HCT116 (cell line): Measurements from ENCODE around the gene HBA2. TPM values are rescaled to one million over a fixed set of nuclear protein-coding genes. Genes with fewer than 3 reads are reported as not detected.

Source experiments
- ATAC-seq: fragments of 200-7000 bp; cut with Tn5 transposase; 2 replicates; pipeline ENCODE4 v1.9.1; 2020; ENCODE audit warnings: mild to moderate bottlenecking, moderate library complexity
- BruUV-seq: library from RNA; stranded (reverse); fragments of 400-500 nt; replicated peaks from 2 replicates; lab custom pipeline; 2021; lab: Mats Ljungman, UMichigan
- CTCF ChIA-PET: fragments of 300-600 bp; sonication (Branson Sonifier 250); formaldehyde crosslinking; loops from one replicate; lab custom pipeline; 2021; ENCODE audit warnings: antibody characterized with exemption; lab: Charles Lee
- POLR2A ChIA-PET: fragments of 300-600, 350-600 bp; sonication (Branson Sonifier 250); formaldehyde crosslinking; loops from one replicate; lab custom pipeline; 2021; ENCODE audit warnings: antibody characterized with exemption; lab: Charles Lee
- RAD21 ChIA-PET, 2 experiments: fragments of 300-600 bp; sonication (Branson Sonifier 250); formaldehyde crosslinking; loops; one replicate each; lab custom pipeline; 2023; ENCODE audit warnings: low total read pairs in 2 of 2; ENCODE audit not compliant: uncharacterized antibody in 2 of 2, unreplicated experiment in 2 of 2, low non-redundant PET in 1 of 2; lab: Charles Lee
- DNase-seq: peaks from one replicate; pipeline ENCODE4 v3.0.0-alpha.2; 2010; ENCODE audit warnings: low read depth, low spot score
- H2AFZ ChIP-seq: fragments of 200-600 bp; shearing (Covaris generic), sonication (generic); 2 replicates; pipeline ENCODE4 v1.6.1; 2017; ENCODE audit warnings: low read depth, mixed run types, mixed read lengths, antibody characterized with exemption, low read length; ENCODE audit not compliant: poor library complexity, severe bottlenecking
- H3K27ac ChIP-seq: 2 replicates; pipeline ENCODE4 v1.5.1; 2012; ENCODE audit warnings: low read depth, low read length
- H3K27me3 ChIP-seq: fragments of 200-600 bp; sonication (generic); 2 replicates; pipeline ENCODE4 v1.6.1; 2016; ENCODE audit warnings: mixed run types, low read length, mixed read lengths; ENCODE audit not compliant: insufficient read depth
- H3K36me3 ChIP-seq, 2 experiments: fragments of 200-500 bp in 1 of 2; fragments of 200-600 bp in 1 of 2; sonication (Bioruptor generic) in 1 of 2; sonication (generic) in 1 of 2; 2 replicates each; pipeline versions ENCODE4 v1.5.1 to v1.6.1; 2014 to 2016; ENCODE audit warnings: low read length in 2 of 2, inconsistent platforms in 1 of 2, mixed read lengths in 1 of 2, mixed run types in 1 of 2; ENCODE audit not compliant: insufficient read depth in 2 of 2, control insufficient read depth in 1 of 2
- H3K4me1 ChIP-seq, 2 experiments: fragments of 200-600 bp in 1 of 2; sonication (generic) in 1 of 2; 2 replicates each; pipeline versions ENCODE4 v1.5.1 to v1.6.1; 2012 to 2017; ENCODE audit warnings: low read length in 2 of 2, inconsistent platforms in 1 of 2, mild to moderate bottlenecking in 1 of 2, mixed read lengths in 1 of 2, mixed run types in 1 of 2, moderate library complexity in 1 of 2; ENCODE audit not compliant: insufficient read depth in 2 of 2, control insufficient read depth in 1 of 2
- H3K4me2 ChIP-seq: fragments of 200-600 bp; sonication (generic); 2 replicates; pipeline ENCODE4 v1.6.1; 2017; ENCODE audit warnings: mixed run types, low read length, mixed read lengths
- H3K4me3 ChIP-seq, 2 experiments: fragments of 200-600 bp in 1 of 2; sonication (generic) in 1 of 2; replicated peaks in 1 of 2; 2 replicates each; pipeline ENCODE4 v1.5.1; 2011 to 2016; ENCODE audit warnings: low read length in 2 of 2, control low read depth in 1 of 2, low read depth in 1 of 2, mild to moderate bottlenecking in 1 of 2, mixed read lengths in 1 of 2, mixed run types in 1 of 2
- H3K79me2 ChIP-seq: fragments of 200-600 bp; sonication (generic); 2 replicates; pipeline ENCODE4 v1.6.1; 2017; ENCODE audit warnings: mild to moderate bottlenecking, mixed run types, low read length, moderate library complexity, mixed read lengths; ENCODE audit not compliant: insufficient read depth
- H3K9ac ChIP-seq: fragments of 200-600 bp; sonication (generic); 2 replicates; pipeline ENCODE4 v1.6.1; 2016; ENCODE audit warnings: low read length, mixed read lengths
- H3K9me2 ChIP-seq: fragments of 200-600 bp; sonication (generic), shearing (Covaris generic); 2 replicates; pipeline ENCODE4 v1.6.1; 2017; ENCODE audit warnings: mixed run types, mild to moderate bottlenecking, moderate library complexity; ENCODE audit not compliant: insufficient read depth
- H3K9me3 ChIP-seq, 2 experiments: fragments of 200-500 bp in 1 of 2; fragments of 200-600 bp in 1 of 2; sonication (Bioruptor generic) in 1 of 2; sonication (generic) in 1 of 2; 2 replicates each; pipeline ENCODE4 v1.6.1; 2014 to 2017; ENCODE audit warnings: low read length in 2 of 2, mixed read lengths in 2 of 2, inconsistent platforms in 1 of 2, low read depth in 1 of 2, mild to moderate bottlenecking in 1 of 2, mixed run types in 1 of 2, moderate library complexity in 1 of 2; ENCODE audit not compliant: control insufficient read depth in 1 of 2, insufficient read depth in 1 of 2
- H4K20me1 ChIP-seq: fragments of 200-600 bp; sonication (generic), shearing (Covaris generic); 2 replicates; pipeline ENCODE4 v1.6.1; 2017; ENCODE audit warnings: mixed run types, mild to moderate bottlenecking, moderate library complexity; ENCODE audit not compliant: insufficient read depth
- CEBPB ChIP-seq: IDR thresholded peaks from 2 replicates; pipeline ENCODE4 v1.6.1; 2012; ENCODE audit warnings: low read depth
- EGR1 ChIP-seq: IDR thresholded peaks from 2 replicates; pipeline ENCODE4 v1.6.1; 2012; ENCODE audit warnings: low read depth
- ELF1 ChIP-seq: IDR thresholded peaks from 2 replicates; pipeline ENCODE4 v1.6.1; 2012; ENCODE audit warnings: low read depth, borderline replicate concordance
- EZH2 ChIP-seq: fragments of 200-600 bp; sonication (generic); IDR thresholded peaks from 2 replicates; pipeline ENCODE4 v1.6.1; 2017; ENCODE audit warnings: antibody characterized with exemption, mixed run types
- EZH2phosphoT487 ChIP-seq: fragments of 200-600 bp; IDR thresholded peaks from 2 replicates; pipeline ENCODE4 v1.6.1; 2018; ENCODE audit warnings: antibody characterized with exemption, borderline replicate concordance
- FOSL1 ChIP-seq: IDR thresholded peaks from 2 replicates; pipeline ENCODE4 v1.6.1; 2012; ENCODE audit warnings: low read depth
- JUND ChIP-seq: IDR thresholded peaks from 2 replicates; pipeline ENCODE4 v1.6.1; 2012
- POLR2AphosphoS5 ChIP-seq: IDR thresholded peaks from 2 replicates; pipeline ENCODE4 v1.6.1; 2011; ENCODE audit warnings: mild to moderate bottlenecking, low read depth, low read length, moderate library complexity
- RAD21 ChIP-seq: IDR thresholded peaks from 2 replicates; pipeline ENCODE4 v1.6.1; 2012; ENCODE audit warnings: low read depth, mild to moderate bottlenecking
- SIN3A ChIP-seq: IDR thresholded peaks from 2 replicates; pipeline ENCODE4 v1.6.1; 2012; ENCODE audit warnings: low read depth
- SP1 ChIP-seq: IDR thresholded peaks from 2 replicates; pipeline ENCODE4 v1.6.1; 2012; ENCODE audit warnings: low read depth
- SRF ChIP-seq: IDR thresholded peaks from 2 replicates; pipeline ENCODE4 v1.6.1; 2012; ENCODE audit warnings: low read depth
- ZNF274 ChIP-seq: fragments of 200-500 bp; sonication (Bioruptor generic); IDR thresholded peaks from 2 replicates; pipeline ENCODE4 v1.6.1; 2014; ENCODE audit warnings: mild to moderate bottlenecking, low read depth, low read length, inconsistent platforms
- intact Hi-C: fragments of 100-400 bp; cut with micrococcal nuclease; formaldehyde crosslinking; loops from 2 replicates; pipeline ENCODE4 v1.10.0; 2022
- total RNA-seq: library from RNA; stranded (reverse); gene quantifications from one replicate; pipeline ENCODE4 v1.2.1, GENCODE V29; 2021; ENCODE audit not compliant: unreplicated experiment
- TF ChIP-seq, protein P1 (sequence below): IDR thresholded peaks from 2 replicates; pipeline ENCODE4 v1.6.1; 2012
- TF ChIP-seq, protein P2 (sequence below): IDR thresholded peaks from 2 replicates; pipeline ENCODE4 v1.6.1; 2011; ENCODE audit warnings: mild to moderate bottlenecking, low read length, moderate library complexity; ENCODE audit not compliant: insufficient replicate concordance; ENCODE audit errors: extremely low read depth
- TF ChIP-seq, protein P3 (sequence below): IDR thresholded peaks from 2 replicates; pipeline ENCODE4 v1.6.1; 2012; ENCODE audit warnings: low read depth

The HBA2 gene
- total RNA-seq, 1 experiment from 2014 or later, result 3.0 TPM

DNA sequence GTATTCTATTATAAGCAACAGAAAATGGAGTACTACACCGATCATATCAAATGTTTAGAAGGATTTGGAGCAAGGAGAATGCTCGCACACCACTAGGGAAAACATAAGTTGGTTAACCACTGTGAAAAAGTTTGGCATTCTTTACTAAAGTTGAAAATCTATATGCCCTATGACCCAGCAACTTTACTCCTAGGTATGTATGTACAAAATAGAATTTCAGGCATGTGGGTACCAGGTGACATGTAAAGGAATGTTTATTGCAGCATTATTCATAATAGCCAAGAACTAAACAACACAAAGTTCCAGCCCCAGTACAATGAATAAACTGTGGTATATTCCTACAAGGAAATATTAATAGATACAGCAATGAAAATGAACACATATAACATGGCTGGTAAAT lies 26.0 kb upstream of the HBA2 start:
- BruUV-seq, result no TSS peak
- Histone ChIP-seq H4K20me1 (no peaks in the 10 kb centered on the region), H3K9ac (no peak overlapping the region), H2AFZ (no peak overlapping the region), H3K4me1 (no peaks in the 10 kb centered on the region; a peak in 1 of 4 replicates), H3K27ac (no peak overlapping the region), H3K4me2 (no peak overlapping the region), H3K79me2 (no peaks in the 10 kb centered on the region), H3K9me2 (no peaks in the 10 kb centered on the region), H3K27me3 (no peaks in the 10 kb centered on the region), H3K36me3 (no peaks in the 10 kb centered on the region), H3K9me3 (no peaks in the 10 kb centered on the region), H3K4me3 (no peak overlapping the region)
- DNase-seq (no peak), ATAC-seq (no peak)
- CTCF ChIA-PET, result no interaction called here
- POLR2A ChIA-PET, result no interaction called here
- RAD21 ChIA-PET, result no interaction called here
- TF ChIP-seq POLR2AphosphoS5, result no peak
- intact Hi-C loops, result no loop called here

DNA sequence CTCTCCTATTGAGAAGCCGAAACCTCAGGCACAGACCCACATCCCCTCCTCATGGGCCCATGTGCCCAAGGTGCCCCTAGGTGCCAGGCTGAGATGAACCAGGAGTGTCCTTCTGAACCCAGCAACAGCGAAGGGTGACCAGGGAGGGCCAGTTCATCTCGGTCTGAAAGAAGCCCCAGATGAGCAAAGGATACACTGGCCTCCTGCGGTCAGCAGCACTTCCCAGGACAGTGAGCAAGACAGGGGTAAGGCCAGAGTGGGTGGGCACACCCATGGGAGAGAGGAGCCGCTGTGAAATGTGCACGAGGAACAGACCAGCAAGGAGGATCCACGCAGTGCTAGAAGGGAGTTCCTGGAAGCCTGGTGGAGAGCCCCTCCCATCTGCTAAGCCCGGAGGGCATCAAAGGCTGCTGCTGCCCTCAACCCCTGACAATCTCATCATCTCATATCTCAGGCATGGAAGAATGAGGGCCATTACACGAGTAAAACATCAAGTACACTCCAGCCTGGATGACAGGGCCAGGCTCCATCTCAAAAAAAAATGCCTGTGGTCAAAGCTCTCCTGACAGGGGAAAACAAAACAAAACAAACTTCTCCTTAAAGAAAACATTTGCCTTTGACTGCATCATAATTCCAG lies 23.5 kb upstream of the HBA2 start:
- intact Hi-C loops, result no loop called here
- H3K27ac ChIP-seq, result no peak overlapping the region
- H3K79me2 ChIP-seq, result no peaks in the 10 kb centered on the region
- H3K9ac ChIP-seq, result no peak overlapping the region
- no peaks in the 10 kb centered on the region for H4K20me1 ChIP-seq
- no peak overlapping the region for H2AFZ ChIP-seq
- H3K36me3 ChIP-seq, result no peaks in the 10 kb centered on the region
- no peak overlapping the region for H3K4me2 ChIP-seq
- POLR2A ChIA-PET, result no interaction called here
- ATAC-seq, result no peak
- no peaks in the 10 kb centered on the region for H3K9me2 ChIP-seq
- no peaks in the 10 kb centered on the region; a peak in 1 of 4 replicates for H3K4me1 ChIP-seq
- H3K27me3 ChIP-seq, result no peaks in the 10 kb centered on the region
- CTCF ChIA-PET, result no interaction called here
- no peak for DNase-seq
- H3K9me3 ChIP-seq, result no peaks in the 10 kb centered on the region
- no peak overlapping the region for H3K4me3 ChIP-seq
- RAD21 ChIA-PET, result no interaction called here
- BruUV-seq, result no TSS peak
- TF ChIP-seq, protein P1, sequence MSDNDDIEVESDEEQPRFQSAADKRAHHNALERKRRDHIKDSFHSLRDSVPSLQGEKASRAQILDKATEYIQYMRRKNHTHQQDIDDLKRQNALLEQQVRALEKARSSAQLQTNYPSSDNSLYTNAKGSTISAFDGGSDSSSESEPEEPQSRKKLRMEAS, result no peak
- TF ChIP-seq POLR2AphosphoS5, result no peak
- TF ChIP-seq CEBPB, result no peak
- TF ChIP-seq, protein P2, sequence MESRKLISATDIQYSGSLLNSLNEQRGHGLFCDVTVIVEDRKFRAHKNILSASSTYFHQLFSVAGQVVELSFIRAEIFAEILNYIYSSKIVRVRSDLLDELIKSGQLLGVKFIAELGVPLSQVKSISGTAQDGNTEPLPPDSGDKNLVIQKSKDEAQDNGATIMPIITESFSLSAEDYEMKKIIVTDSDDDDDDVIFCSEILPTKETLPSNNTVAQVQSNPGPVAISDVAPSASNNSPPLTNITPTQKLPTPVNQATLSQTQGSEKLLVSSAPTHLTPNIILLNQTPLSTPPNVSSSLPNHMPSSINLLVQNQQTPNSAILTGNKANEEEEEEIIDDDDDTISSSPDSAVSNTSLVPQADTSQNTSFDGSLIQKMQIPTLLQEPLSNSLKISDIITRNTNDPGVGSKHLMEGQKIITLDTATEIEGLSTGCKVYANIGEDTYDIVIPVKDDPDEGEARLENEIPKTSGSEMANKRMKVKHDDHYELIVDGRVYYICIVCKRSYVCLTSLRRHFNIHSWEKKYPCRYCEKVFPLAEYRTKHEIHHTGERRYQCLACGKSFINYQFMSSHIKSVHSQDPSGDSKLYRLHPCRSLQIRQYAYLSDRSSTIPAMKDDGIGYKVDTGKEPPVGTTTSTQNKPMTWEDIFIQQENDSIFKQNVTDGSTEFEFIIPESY, result no peak
- no peak for TF ChIP-seq EZH2phosphoT487
- no peak for TF ChIP-seq SIN3A
- no peak for TF ChIP-seq ZNF274
- TF ChIP-seq RAD21, result no peak
- TF ChIP-seq SP1, result no peak
- TF ChIP-seq EGR1, result no peak
- no peak for TF ChIP-seq ELF1
- no peak for TF ChIP-seq JUND
- TF ChIP-seq SRF, result no peak
- TF ChIP-seq FOSL1, result no peak
- TF ChIP-seq, protein P3, sequence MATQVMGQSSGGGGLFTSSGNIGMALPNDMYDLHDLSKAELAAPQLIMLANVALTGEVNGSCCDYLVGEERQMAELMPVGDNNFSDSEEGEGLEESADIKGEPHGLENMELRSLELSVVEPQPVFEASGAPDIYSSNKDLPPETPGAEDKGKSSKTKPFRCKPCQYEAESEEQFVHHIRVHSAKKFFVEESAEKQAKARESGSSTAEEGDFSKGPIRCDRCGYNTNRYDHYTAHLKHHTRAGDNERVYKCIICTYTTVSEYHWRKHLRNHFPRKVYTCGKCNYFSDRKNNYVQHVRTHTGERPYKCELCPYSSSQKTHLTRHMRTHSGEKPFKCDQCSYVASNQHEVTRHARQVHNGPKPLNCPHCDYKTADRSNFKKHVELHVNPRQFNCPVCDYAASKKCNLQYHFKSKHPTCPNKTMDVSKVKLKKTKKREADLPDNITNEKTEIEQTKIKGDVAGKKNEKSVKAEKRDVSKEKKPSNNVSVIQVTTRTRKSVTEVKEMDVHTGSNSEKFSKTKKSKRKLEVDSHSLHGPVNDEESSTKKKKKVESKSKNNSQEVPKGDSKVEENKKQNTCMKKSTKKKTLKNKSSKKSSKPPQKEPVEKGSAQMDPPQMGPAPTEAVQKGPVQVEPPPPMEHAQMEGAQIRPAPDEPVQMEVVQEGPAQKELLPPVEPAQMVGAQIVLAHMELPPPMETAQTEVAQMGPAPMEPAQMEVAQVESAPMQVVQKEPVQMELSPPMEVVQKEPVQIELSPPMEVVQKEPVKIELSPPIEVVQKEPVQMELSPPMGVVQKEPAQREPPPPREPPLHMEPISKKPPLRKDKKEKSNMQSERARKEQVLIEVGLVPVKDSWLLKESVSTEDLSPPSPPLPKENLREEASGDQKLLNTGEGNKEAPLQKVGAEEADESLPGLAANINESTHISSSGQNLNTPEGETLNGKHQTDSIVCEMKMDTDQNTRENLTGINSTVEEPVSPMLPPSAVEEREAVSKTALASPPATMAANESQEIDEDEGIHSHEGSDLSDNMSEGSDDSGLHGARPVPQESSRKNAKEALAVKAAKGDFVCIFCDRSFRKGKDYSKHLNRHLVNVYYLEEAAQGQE, result no peak
- no peak for TF ChIP-seq EZH2
